AG08396 (cell line): Measurements from ENCODE around the gene PLOD2.

Experiments used
- DNase-seq: peaks from one replicate; pipeline ENCODE4 v3.0.0; 2012; ENCODE audit warnings: low spot score, mixed read lengths

The PLOD2 gene

GRCh38 chr3:146100825-146101444 is 60.0 kb downstream of the PLOD2 start:
- DNase-seq: no peak

DNA sequence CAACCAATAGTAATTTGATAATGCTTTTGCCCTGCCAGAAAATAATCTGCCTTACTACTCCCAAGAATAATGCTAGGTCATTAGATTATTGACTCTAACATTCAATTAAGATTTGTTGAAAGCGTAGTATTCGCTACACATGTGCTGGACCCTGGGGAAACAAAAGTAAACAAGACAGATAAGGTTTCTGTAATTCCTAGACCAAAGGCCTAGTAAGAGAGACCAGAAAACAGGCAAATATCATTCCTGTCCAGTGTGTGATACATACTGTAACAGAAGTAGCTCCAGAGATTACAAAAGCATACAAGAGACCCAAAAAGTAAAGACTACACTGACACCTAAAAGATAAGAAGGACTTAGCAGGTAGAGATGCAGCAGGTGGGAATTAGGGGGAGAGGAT is 60.8 kb downstream of the PLOD2 start:
- DNase-seq: no peak

GRCh38 chr3:146099316-146099715 is 61.7 kb downstream of the PLOD2 start:
- DNase-seq: no peak

DNA sequence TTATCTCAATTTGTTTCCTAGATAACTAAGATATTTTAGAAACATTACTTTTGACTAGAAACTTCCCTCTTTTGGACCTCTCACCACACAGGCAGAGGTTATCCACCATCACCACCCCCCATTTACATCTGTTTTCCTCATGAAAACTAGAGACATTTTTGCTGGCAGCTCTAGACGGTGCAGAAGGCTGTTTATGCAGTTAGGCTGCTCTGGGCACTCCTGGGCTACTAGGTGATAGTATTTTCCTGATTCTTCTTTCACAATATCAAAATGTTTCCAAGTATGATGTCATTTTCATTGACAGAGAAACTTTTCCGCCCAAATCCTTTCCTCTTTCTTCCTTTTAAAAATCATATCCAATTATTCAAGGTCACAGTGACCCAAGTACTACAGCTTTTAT is 67.1 kb downstream of the PLOD2 start:
- DNase-seq: no peak

DNA sequence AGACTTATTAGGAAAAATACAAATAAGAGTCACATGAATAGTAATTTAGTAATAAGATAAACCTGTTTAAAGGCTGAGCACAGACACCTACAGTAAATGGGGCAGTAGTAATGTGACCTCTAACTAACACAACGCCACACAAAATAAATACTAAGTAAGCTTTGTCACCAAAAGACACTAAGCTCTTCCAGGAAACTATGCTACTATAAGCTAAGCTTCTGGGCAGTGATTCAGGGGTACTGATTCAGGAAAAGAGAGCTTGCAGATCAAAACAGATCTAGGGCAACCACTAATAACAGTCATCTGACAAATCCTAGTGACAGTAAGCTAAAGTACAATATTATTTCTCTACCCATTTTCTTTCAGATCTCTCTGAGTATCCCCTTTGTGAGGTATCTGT is 68.8 kb downstream of the PLOD2 start:
- peak; percentile 17 for DNase-seq

GRCh38 chr3:146091397-146091796 is 69.6 kb downstream of the PLOD2 start:
- DNase-seq: no peak

DNA sequence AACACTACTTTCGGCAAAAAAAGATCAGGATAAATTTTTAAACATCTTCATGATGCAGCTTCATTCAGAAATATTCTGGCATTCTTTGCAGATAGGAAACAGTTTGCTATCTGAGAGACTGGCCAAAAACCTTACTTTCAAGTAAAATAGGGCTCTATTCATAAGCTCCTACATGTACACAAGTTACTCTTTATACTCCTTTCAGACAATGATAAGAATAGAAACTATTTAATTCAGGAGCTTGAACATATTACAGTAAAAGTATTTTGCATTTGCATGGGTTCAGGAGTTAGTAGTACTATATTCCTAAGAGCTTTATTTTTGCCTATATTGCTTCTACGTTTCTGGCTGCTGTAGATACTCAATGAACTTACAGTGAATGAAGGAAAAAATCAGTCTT is 70.5 kb downstream of the PLOD2 start:
- no peak for DNase-seq

DNA sequence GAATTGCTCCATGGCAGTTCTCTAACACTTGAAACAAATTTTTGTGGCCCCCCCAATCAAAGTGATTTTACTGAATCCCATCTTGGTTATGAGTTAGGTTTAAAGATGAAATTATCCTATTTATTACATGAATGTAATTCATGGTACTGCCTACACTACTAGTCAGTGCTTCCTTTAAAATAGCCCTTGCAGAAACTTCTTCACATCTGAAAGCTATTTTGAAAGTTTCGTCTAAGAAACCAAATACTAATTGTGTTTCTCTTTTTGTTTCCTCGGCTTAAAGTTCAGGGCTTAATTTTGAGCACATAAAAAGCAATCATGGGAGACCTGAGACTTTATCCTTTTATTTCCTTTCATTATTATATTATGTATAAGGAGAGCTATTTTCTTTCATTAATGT is 72.1 kb downstream of the PLOD2 start:
- DNase-seq: no peak

GRCh38 chr3:146087116-146087515 is 73.9 kb downstream of the PLOD2 start:
- no peak for DNase-seq

DNA sequence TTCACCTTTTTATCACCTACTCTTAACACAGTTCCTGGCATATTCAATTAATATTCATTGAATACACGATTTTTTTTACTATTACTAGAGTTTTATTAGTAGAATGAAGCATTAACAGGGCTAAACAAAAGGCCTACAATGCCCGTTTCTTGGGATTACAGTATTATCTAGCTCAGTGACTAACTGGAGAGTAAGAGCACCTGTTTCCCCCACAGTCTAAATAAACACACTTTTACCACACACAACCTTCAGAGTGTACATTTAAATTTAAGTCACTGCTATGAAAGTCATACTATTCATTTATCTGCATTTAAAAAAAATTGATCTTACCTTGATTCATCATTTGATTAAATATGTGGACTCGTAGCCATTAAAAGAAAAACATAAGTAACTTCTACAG is 74.8 kb downstream of the PLOD2 start:
- DNase-seq: no peak

- no peak for DNase-seq
Observed at GRCh38 chr3:146085678-146086077, 75.3 kb downstream of the PLOD2 start.

- no peak for DNase-seq
Observed at GRCh38 chr3:146080578-146080977, 80.4 kb downstream of the PLOD2 start.

- DNase-seq: no peak
Observed at GRCh38 chr3:146078031-146078430, 83.0 kb downstream of the PLOD2 start.

DNA sequence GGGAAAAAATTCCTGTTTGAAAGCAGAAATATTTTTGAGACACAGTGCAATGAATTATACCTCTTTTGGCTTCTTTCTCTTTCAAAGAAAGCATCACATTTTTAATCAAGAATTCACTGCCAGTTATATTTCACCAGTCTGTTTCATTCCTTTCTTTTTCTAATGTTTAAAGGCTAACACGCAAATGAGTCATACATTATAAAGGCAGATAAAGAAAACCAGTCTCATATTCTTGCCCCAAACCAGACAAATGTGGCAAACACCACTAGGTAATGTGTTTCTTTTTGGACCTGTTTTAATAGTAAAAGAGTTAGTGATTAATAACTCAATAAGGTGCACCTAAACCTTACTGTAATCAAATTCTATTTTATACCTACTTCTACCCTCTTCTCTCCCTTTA is 83.8 kb downstream of the PLOD2 start:
- no peak for DNase-seq

DNA sequence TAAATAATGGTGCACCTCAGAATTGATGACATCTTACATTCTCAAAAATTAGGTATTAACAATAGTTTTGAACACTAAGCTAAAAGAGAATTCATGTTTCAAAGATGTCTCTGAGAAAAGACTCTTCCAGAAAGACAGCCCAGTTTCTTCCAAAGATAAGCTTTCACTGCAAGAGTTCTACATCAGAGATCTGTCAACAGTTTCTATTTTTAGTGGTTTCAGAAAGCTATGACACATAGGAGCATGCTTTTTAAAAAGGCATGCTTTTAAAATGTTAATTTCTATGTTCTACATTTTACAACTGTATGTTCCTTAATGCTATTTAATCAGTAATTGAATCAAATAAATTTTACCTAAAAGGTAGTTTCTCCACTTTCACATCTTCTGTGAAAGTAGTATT is 88.2 kb downstream of the PLOD2 start:
- peak; percentile 14 for DNase-seq

DNA sequence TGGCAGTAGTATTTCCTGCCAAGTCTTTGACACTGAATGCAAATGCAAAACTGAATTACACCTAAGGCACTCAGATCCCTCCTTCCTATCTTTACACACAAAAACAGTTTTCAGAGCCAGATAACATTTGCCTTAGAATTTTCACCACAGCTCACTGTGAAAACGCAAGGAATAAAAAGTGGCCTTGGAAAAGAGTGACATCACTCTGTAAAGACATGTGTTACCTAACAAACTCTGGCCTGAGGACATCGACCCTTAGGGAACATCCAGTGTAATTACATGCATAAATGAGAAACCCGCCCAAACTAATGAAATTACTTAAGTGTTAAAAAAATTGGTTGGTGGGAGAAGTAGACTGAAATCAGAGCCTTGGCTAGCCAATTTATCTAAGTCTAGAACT is 88.9 kb downstream of the PLOD2 start:
- no peak for DNase-seq

- no peak for DNase-seq
Observed at GRCh38 chr3:146071632-146072031, 89.4 kb downstream of the PLOD2 start.

- DNase-seq: peak; percentile 16
Observed at GRCh38 chr3:146067048-146067447, 93.9 kb downstream of the PLOD2 start.

DNA sequence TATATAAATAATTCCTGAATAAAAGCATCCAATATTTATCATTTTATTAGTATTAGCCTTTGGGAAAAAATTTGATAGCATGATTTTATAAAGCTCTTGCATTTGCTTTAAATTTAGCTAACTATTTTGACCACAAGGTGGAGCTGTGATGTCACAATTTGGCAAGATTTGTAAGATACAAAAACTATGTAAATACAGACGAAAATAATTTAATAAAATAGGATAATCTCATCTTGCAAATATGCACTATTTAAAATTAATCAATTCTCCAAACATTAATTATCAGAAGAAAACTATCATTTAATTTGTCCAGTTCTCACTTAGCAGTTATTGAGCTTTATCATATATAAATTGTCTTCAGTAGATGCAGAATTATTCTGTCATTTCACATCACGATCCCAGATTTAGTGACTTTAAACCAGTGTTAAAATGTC is 95.4 kb downstream of the PLOD2 start:
- DNase-seq: peak; percentile 3

DNA sequence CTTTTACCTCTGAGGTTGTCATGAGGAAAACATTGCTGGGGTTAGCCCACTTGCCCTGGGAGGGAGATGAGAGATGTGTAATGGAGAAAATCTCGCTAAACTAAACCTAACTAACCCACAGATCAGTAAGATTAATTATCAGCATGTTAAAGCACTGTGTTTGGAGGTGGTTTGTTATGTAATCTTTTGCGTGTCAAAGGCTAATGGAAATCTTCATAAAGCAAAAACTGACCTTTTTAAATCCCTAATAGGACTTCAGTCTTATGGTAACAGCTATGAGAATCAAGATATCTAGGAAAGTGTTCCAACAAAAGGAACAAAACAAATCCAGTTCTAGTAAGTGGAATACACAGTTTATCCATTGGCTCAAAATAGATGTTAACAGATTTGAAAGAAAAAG is 102.7 kb downstream of the PLOD2 start:
- DNase-seq: no peak

DNA sequence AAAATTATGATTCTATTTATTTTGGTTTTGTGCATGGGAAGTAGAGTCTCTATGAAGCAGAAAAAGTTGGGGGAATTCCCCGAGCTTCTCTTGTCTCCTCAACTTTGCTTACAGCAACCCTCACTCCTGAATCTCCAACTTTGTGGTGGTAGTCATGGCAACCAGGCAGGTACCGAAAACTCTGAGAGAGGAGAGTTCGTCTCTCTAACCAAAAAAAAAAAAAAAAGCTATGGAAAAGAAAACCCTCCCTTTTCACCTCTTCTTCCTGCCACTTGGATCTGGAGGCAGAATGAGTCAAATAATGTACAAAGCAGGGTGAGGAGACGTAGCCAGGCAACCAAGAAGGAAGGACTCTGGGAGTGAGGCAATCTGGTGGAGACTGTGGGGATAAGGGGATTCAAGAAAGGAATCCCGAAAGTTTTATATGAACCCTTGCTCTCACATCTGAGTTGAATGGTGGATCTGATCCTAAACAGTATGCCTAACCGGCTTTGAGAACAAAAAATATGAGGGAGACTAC is 108.1 kb downstream of the PLOD2 start:
- DNase-seq: no peak

GRCh38 chr3:146052056-146052790 is 108.8 kb downstream of the PLOD2 start:
- no peak for DNase-seq

GRCh38 chr3:146050691-146051090 is 110.3 kb downstream of the PLOD2 start:
- DNase-seq: no peak

DNA sequence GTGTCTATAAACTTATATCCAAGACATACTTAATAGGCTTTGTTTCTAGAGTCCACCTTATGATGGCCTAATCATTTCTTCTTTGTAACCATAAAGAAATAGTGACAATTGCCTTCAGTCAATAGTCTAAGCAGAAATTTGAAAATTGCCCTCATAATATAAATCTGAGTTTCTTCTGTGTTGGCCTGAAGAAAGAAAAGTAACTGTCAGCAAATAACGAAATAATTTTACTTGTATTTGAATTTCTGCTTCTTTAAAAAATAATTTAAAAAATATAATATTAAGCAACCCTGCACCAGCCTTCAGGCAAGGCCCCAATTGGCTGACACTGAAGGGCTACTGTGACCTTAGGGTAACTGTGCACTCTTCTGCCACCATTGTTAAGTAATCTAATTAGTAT is 113.5 kb downstream of the PLOD2 start:
- DNase-seq: no peak
